Activated CD8-positive, alpha-beta memory T cell treated with anti-CD3 and anti-CD28 coated beads, Interleukin-2, amount 50 U/mL, for 48 hours (primary cell): ENCODE measurements around the gene ACTC1.
"Not testable (repeated sequence)": the region's sequence is repeated elsewhere in the genome, so short reads cannot be mapped to it uniquely, and the experiment has no call there.

Experiments
- DNase-seq: peaks from one replicate; pipeline ENCODE4 v3.0.0-alpha.2; 2020

Gene ACTC1

DNA sequence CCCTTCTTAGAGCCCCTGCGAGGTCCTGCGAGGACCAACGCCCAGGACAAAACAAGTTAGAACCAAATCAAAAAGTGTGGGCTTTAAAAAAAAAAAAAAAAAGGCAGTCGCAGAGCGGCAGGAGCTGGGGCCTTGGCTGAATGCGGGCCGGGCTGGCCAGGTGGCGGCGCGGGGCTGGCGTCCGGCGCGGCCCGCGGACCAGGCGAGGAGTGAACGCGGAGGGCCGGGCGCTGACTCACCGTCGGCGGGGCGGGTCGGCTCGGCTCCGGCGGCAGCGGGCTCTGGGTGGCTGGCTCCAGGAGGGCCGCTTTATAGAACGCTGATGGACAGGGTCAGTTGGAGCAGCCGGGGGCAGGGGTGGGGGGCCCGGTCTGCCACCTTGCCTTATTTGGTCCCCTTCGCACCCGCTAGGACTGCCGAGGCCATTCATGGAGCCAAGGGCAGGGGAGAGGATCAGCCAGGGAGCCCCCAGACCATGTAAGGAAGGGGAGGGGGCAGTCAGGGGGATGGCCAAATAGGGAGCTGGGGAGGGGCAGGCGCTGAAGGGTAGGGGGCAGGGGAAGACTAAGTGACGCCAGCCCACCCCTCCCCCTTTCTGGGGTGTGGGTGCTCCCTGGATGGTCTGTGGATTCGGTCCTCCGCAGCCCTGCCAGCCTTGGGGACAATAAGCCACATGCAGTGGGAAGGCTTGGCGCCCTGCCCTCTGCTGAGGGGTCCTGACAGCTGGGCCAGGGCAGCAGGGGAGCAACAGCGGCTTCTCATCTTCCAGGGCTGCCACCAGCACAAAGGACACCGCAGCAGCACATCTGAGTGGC, at the start of gene ACTC1:
Gene ACTC1 (minus strand): TSS at position 283 of the 815 bp plus-strand sequence. CDS start 741 bp downstream, outside the sequence.
- peak; percentile 55 for DNase-seq

DNA sequence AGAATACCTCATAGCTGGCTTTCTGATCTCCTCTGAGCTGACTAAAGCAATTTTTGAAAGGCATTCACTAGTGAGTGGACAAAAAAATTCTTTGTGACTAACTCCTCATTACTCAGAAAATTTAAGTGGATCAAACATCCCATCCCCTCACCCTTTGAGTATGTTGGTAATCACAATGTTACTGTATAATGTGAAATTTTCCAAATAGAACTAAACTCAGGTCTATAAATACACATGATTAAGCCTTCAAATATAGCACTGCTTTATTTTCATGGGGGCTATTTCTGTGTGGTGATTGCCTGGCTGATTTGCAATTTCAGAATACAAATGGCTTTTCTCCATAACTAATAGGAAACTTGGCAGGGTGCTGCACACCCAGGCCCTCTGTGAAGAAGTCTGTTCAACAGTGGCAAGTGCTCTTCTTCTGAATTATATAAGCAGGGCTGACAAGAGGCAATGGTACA, 45.9 kb upstream of the ACTC1 start:
- DNase-seq, result no peak

DNA sequence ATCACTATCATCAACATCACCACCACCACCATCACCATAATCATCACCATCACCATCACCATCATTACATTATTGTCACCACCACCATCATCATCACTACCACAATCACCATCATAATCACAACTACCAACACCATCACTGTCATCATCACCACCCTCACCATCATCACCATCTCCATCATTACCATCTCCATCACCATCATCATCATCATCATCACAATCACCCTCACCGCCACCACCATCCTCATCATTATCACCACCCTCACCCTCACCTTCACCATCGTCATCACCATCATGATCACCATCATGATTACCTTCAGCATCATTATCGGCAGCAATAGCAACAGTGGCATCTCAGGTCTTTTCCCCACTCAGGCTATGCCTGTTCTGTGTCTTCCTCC, 42.9 kb upstream of the ACTC1 start:
- no peak for DNase-seq

DNA sequence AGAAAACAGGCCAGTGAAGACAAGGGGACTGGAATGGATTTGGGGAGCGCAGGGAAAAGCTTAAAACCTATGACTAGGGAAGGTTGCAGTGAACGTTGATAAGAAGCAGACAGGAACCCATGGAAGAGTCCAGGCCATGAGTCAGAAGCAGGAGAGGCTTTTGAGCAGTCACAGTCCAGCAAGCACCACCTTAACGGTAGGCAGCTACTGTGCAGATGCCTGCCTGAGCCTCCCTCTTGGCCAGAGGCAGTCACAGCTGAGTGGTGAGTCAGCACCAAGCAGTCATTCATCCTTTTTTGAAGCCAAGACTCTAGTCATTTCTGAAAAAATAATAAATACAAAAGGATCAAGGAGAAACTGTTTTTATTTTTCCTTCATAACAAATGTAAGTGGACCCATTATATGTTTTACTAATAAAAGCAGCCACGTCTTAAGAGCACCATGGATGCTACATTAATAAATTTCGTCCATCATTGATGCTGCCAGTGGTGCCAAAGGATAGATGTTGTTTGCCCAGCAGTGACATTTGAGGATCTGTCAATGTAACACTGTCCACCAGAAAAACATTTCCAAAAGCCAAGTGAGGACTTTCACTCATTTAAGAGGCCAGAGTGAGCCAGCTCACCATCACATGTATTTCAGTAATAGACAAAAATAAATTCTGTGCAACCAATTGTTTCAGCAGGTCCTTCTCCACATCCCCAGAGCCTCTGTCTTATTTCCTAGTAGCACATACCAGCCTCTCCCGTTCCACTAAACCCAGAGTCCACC, 42.1 kb upstream of the ACTC1 start:
- no peak for DNase-seq

DNA sequence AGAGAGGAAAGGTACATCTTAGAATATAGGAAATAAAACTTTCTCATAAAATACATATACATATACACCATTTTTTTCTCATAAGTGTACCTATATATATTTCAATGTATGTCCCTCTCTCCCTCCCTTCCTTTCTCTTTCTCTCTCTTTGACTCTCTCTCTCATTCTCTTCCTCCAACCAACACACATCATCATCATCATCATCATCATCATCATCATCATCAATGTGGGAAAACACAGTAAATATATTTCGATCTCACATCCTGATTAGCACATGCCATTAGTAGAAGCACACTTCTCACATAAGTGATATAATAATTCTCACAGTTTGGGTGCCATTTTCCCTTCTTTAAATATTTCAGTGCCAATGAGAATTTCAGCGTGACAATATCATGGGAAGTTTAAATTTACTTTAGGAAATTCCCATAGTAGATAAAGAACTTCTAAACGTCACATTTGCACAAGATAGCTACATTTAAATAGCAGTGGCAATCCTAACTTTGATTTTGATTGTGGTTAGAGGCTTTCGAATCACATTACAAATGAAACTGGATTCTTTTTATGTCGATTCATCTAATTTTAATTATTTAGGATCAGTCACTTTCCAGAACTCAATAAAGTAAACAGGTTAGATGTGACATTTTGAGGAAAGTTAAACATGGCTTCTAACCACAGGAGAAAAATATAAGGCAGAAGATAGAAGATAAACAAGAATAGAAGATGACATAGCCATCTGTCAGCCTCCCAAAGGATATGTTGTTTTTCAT, 33.0 kb upstream of the ACTC1 start:
- no peak for DNase-seq

DNA sequence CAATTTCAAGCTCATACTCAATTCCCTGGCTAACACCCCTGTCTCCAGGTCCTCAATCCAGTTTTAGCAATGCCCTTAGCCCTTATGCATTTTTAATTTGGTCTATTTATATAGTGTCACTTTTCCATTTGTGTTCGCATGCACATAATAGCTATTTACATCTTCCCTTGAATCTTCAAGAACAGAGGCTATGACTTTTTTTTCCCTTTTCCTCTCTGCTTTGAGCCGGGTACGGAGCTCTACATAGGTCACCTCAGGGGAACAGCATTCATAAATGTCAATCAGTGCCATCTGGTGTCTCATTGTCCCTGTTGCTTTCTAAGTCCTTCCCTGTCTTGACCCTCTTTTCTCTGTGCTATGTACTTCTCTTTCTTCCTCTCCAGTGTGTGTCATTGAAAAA, 26.5 kb upstream of the ACTC1 start:
- no peak for DNase-seq

DNA sequence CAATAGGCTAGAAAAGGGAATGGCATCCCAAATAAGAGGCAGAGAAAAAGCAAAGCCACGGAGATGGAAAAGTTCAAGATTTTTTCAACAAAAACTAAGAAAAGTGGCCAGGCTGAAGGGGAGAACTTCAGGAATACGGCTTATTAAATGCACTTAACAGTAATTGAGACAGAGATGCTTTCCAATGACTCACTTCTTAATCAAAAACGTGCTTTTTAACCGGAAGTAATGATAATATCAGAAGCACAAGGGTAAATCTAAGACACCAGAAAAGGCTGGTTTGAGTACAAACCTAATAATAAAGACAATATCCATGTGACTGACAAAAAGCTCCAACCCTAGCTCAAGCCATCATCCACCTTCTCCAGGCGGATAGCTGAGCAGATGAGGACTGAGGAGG, 24.8 kb upstream of the ACTC1 start:
- no peak for DNase-seq

DNA sequence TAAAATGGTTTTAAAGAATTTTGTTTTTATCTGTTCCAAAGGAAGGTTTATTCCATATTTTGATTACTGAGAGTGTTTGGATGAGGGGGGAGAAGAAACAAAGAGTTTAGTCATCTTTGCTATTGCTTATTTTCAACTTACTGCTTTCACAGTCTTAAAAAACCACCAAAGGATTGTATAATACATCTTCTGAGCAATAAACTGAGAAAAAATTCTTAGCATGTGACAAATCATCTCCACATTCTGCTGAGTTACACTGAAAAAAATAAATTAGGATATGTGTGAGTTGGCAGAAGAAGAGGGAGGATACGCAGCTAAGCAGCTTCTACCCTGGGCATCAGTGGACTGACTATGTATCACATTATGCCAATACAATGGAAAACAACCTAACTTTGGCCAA, 23.2 kb upstream of the ACTC1 start:
- no peak for DNase-seq

DNA sequence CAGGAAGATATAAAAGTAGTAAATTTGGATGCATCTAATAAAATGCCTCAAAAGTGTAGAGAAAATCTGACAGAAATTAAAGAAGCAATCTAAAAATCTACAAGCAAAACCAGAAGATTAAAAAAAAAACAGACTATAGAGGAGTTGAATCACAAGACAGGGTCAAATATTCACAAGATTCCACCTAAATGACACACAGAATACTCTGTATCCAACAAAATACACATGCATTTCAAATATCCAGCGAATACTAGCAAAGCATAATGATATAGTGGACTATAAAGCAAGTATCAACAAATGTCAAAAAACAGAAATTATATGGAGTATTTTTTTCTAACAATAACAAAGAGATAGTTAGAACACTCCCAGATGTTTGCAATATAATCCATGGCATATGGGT, 20.5 kb upstream of the ACTC1 start:
- no peak for DNase-seq

DNA sequence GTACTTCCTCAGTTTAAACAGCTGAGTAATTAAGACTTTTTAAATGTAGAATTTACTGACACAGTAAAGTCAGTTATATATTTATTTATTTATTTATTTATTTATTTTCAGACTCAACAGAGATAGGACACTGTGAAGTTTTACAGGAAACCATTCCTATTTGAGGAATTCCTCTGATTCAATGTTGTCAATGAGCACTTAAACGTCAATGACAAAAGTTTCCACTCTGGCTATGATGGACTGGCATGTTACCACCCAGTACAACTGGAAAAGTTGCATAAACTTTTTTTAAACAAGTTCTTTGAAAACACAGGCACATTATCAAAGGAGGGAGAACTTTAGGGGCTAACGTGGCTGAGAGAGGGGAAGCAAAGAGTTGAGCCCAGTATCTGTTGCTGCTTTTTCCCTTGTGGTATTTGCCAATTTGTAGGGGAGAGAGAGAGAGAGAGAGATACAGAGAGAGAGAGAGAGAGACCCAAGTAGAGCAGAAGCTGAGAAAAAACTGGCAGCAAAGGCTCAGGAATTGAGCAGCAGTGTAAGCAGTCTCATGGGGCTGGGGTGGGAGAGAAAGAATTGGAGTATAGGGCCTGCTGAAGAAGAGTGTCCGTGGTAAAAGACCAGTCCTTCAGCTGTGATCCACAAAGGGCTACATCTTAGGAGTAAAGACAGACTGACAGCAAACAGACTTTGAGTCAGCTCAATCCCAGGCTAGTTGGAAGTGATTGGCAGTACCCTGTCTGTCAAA, 18.3 kb upstream of the ACTC1 start:
- DNase-seq, result no peak

DNA sequence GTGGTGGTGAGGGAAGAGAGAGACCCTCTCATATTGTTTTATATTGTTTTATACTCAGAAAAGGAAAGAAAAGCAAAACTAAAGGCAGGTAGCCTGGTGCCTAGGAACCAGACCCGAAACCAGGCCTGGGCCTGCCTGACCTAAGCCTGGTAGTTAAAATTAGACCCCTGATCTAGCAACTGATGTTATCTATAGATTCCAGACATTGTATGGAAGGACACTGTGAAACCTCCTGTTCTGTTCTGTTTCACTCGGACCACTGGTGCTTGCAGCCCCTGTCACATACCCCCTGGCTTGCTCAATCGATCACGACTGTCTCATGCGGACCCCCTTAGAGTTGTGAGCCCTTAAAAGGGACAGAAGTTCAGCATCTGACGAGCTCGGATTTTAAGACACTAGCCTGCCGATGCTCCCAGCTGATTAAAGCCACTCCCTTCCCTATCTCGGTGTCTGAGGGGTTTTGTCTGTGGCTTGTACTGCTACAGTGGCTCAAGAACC, 17.6 kb upstream of the ACTC1 start:
- DNase-seq, result not testable (repeated sequence)

DNA sequence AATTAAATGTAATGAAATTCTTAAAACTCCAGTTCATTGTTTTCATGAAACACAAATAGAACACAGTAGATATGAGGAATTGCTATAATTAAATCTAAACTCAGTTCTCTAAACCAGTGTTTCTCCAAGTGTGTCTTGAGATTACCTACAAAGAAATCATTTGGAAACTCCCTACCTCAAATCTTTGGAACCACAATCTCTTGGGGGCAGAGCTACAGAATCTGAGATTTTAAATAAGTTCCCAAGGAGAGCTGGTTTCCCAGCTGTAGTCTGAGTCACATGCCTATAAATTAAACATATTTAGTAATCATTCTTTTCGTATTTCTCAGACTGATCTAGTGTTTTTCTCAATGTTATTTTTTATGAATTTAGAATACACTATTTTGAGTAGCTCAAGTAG, 17.0 kb upstream of the ACTC1 start:
- no peak for DNase-seq

DNA sequence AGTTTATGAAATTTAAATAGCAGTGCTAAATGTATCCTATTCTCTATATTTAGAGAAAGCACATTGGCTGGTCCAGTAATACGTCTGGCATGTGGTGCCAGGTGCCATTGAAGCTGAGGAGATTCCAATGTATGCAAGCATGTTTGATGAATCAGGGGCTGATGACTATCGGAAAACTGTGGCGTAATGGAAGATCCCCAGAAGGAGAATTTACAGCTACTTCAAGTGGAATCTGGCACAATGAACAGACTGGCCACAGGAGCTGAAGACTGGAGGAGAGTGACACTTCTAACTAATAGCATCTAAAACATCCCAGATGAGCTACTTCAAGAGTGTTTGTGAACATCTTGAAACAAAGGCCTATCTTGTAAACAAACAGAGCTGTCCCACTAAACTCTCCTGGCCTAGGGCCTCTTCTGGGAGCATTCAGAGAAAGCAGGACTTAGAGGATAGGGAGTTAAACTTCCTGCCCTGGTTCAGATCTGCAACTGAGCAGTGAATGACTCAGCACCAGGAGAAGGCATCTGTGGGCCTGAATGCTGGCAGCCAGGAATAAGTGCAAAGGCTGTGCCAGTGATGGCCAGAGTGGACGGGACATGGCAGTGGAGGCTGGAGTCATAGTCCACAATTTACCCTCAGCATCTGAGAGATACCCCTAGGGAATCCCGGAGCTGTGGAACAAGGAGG, 15.2 kb upstream of the ACTC1 start:
- DNase-seq, result no peak

DNA sequence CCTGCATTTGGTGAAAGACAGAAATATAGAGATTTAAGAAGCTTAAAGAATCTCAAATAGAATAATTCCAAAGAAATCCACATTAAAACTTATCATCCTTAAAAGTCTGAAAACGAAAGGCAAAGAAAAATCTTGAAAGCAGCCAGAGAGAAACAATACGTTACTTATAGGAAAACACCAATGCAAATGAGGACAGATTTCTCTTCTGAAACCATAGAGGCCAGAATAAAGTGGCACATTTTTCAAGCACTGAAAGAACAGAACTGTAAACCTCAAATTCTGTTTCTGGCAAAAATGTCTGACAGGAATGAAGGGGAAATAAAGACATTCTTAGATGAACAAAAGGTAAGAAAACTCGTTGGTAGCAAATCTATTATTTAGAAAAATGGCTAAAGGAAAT, 13.8 kb upstream of the ACTC1 start:
- DNase-seq, result no peak

DNA sequence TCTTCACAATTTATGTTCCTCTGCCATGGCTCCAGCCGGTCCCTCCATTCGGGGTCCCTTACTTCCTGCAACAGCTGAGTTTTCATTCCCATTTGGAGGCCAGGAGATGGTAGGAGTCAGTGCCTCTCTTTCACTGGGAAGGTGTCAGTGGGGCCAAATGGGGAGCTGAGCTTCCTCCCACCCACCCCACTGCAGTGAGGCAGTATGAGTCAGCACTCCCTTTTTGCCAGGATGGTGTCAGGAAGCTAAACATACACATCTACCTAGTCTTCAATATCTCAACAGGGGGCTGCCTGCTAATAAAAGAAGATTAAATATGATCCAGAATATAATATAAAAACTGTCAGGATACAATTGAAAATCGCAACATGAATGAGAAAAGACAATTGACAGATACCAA, 12.7 kb upstream of the ACTC1 start:
- DNase-seq, result no peak

DNA sequence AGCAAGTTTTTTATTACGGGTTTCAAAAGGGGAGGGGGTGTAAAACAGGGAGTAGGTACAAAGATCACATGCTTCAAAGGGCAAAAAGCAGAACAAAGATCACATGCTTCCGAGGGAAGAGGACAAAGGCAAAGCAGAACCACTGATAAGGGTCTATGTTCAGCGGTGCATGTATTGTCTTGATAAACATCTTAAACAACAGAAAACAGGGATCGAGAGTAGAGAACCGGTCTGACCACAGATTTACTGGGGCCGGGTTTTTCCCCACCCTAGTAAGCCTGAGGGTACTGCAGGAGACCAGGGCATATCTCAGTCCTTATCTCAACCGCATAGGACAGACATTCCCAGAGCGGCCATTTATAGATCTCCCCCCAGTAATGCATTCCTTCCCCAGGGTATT, 11.9 kb upstream of the ACTC1 start:
- DNase-seq, result not testable (repeated sequence)

DNA sequence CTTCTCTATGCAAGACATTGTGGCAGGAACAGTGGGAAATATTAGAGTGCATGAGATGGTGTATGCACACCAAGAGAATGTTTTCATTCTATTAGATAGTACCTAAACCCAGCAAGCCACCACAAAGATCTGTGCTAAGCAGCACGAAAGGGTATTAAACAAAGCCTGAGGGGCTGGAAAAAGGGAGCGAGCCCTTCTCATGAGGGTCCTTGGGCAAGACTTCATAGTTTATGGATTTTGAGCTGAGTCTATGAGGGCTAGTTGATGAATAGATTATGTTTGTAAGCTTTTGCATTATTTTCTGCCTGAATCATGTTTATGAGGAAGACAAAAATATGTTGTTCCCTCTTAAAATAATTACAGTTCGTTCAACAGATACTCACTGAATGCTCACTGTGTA, 9.4 kb upstream of the ACTC1 start:
- no peak for DNase-seq

DNA sequence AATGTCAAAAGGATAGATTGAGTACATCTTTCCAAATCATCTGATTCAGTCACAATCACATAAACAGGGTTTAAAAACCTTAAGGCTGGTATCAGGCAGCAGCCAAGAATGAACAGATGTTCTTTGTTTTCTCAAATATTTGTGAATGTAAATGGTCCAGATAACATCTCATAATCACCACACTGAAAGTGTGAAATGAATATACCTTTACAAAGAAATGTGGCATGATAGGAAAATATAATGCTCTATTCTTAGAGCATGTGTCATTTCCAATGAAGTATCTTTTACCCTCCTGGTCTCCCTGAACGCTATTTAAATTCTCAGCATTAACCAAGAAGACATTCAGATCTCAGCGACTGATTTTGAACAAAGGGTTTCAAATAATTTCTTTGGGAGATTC, 8.8 kb upstream of the ACTC1 start:
- no peak for DNase-seq

DNA sequence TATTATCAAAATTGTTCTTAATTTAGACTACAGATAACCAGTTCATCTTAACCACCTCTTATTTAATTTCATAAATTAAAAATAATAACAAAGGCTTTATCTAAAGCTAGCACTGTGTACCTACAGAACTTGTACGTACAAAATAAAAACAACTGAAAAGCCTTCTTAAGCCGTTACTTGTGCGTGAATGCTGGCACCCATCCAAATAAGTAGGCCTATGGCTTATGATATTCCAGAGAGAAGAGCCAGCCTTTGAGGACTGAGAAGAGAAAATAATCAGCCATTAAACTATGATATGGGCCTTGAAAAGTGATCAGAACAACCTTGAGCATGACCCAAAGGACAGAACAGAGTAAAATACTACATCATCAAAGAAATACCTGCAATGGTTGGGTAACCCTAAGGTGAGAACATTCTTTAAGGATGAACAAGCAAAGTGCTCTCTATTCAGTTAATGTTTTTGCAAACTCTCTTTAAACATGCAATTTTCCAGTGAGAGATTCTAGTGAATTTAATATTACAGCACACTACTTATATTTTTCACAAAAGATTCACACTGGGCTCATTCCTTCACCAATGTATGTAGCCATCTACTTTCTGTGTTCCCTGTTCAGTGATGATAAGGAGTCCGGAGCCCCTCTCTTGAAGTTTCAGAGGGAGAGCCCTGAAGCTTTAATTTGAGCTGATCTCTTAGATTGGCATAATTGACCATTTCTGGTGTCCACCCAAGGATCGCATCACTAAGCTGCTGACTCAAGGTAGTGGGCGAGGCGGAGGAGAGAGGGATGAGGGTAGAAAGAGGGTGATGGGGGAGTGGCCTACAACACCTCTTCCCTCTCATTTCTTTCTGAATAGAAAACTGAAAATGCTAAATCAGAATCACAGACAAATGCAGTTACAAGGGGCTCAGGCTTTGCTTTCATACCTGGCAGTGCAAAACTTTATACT, 7.7 kb upstream of the ACTC1 start:
- DNase-seq, result no peak

DNA sequence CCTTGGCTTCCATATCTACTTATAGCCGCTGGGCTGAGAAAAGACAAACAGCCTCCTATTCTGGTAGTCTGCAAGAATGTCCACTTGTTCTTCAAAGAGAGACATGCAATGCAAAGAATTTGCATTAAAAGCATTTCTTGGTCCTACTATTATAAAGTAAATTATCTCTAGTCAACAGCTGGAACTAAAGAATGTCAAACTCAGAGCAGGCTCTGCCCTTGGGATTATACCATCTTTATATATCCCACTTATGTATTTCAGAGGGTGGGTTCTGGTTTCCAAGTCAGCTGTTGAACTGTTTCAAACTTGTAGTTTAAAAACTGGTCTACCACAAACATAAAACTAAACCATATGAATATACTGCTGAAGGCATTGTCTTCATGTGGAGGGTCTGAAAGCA, 7.0 kb upstream of the ACTC1 start:
- DNase-seq, result no peak
